ENCODE data around the gene RHBG.

DNA sequence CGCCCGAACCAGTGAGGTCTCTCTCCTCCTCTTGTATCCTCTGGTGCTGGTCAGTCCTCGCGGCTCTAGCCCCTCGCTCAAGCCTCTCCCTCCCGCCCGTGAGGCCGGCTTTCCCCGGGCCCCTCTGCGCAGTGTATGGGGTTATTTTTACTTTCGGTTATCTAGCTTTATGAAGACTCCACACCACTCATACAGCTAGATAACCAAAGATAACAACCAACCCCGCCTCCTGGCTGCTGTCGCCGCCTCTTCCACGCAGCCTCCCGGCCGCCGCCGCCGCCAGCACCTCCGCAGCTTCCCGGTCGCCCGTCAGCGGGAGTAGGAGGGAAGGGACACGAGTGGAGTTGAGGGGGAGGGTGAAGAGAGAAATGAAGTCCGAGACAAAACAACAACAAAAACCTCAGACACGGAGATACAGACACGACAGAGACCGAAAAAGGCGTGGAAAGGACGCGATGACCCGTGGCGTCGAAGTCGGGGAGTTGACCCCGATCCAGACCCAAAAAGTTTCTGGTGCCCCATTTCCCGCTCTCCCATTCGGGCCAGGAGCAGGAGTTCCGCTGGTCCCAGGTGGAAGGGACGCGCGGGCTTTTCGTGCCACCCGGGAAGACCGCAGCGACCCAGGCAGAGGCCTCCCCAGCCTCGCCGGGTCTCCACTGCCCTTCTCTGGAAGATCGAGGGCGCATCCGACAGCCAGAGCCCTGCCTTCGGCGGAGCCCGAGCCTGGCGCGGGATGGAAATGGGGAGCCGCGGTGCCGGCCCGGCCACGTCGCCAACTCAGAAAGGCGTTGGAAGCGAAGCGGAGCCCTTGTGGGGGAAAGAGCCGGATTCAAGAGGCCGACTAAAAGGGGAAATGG, 51.4 kb downstream of the RHBG start:
- TF ChIP-seq, protein P1, sequence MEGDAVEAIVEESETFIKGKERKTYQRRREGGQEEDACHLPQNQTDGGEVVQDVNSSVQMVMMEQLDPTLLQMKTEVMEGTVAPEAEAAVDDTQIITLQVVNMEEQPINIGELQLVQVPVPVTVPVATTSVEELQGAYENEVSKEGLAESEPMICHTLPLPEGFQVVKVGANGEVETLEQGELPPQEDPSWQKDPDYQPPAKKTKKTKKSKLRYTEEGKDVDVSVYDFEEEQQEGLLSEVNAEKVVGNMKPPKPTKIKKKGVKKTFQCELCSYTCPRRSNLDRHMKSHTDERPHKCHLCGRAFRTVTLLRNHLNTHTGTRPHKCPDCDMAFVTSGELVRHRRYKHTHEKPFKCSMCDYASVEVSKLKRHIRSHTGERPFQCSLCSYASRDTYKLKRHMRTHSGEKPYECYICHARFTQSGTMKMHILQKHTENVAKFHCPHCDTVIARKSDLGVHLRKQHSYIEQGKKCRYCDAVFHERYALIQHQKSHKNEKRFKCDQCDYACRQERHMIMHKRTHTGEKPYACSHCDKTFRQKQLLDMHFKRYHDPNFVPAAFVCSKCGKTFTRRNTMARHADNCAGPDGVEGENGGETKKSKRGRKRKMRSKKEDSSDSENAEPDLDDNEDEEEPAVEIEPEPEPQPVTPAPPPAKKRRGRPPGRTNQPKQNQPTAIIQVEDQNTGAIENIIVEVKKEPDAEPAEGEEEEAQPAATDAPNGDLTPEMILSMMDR (IDR thresholded peaks at IDR 0.05; ENCODE audit: poor library complexity, severe bottlenecking): no peak
- peak; percentile 75 for TF ChIP-seq EZH2 (IDR thresholded peaks at IDR 0.05; ENCODE audit: borderline replicate concordance, insufficient read depth, low read length, poor library complexity, severe bottlenecking)
- TF ChIP-seq MXI1 (conservative IDR thresholded peaks at IDR 0.05; ENCODE audit: poor library complexity, severe bottlenecking): no peak
- TF ChIP-seq SMC3 (conservative IDR thresholded peaks at IDR 0.05; ENCODE audit: poor library complexity): no peak

Data from neural cell (in vitro differentiated cells).